Gastroesophageal sphincter (tissue), 4 donors: ENCODE data around the gene TBL1XR1. TPM values are rescaled to one million over a fixed set of nuclear protein-coding genes. Genes with fewer than 3 reads are reported as not detected.

ENCODE experiments used
- ATAC-seq: fragments of 150-250 bp; one replicate; pipeline ENCODE4 v1.9.1; 2016; ENCODE audit warnings: mild to moderate bottlenecking, moderate library complexity
- H3K27ac ChIP-seq, 4 donors: fragments of 200-600 bp; sonication (generic) in 3 of 4; 1 replicate in 3 of 4; 2 replicates in 1 of 4; pipeline ENCODE4 v1.5.1; 2016 to 2019
- H3K27me3 ChIP-seq: fragments of 200-600 bp; sonication (generic); one replicate; pipeline ENCODE4 v1.5.1; 2019
- H3K36me3 ChIP-seq, 2 donors: fragments of 200-600 bp; sonication (generic); one replicate each; pipeline ENCODE4 v1.5.1; 2019; ENCODE audit warnings: control low read depth in 1 of 2
- H3K4me1 ChIP-seq, 3 donors: fragments of 200-600 bp; sonication (generic); 1 replicate in 2 of 3; 2 replicates in 1 of 3; pipeline ENCODE4 v1.5.1; 2016 to 2019; ENCODE audit warnings: control low read depth in 2 of 3
- H3K4me3 ChIP-seq, 2 donors: fragments of 200-600 bp; sonication (generic); one replicate each; pipeline ENCODE4 v1.5.1; 2019; ENCODE audit warnings: mild to moderate bottlenecking in 1 of 2, moderate library complexity in 1 of 2
- H3K9me3 ChIP-seq, 3 donors: fragments of 200-600 bp; sonication (generic); one replicate each; pipeline ENCODE4 v1.5.1; 2017 to 2019; ENCODE audit warnings: control low read depth in 2 of 3
- EP300 ChIP-seq: sonication (generic); formaldehyde crosslinking; IDR thresholded peaks from one replicate; pipeline ENCODE4 v1.6.1; 2017; ENCODE audit warnings: antibody characterized with exemption, mild to moderate bottlenecking
- POLR2A ChIP-seq, 2 donors: fragments of 450-650 bp; IDR thresholded peaks; one replicate each; pipeline ENCODE4 v1.6.1; 2017; ENCODE audit warnings: antibody characterized with exemption in 2 of 2, mild to moderate bottlenecking in 2 of 2, moderate library complexity in 1 of 2
- POLR2AphosphoS5 ChIP-seq: sonication (generic); formaldehyde crosslinking; IDR thresholded peaks from one replicate; pipeline ENCODE4 v1.6.1; 2017; ENCODE audit warnings: antibody characterized with exemption
- WGBS, 2 donors: methylation state at CpG; one replicate each; pipeline ENCODE4 v1.1.5; 2018; ENCODE audit warnings: low coverage in 1 of 2; 5-methylcytosine and 5-hydroxymethylcytosine counted together
- total RNA-seq, 4 donors: library from RNA; depleted of rRNA; stranded (reverse); fragments of >200 nt; gene quantifications; one replicate each; pipeline ENCODE4 v1.1.0, GENCODE V29; 2016
- TF ChIP-seq, protein P1 (sequence below), 4 experiments: fragments of 200-600 bp in 2 of 4; fragments of 450-650 bp in 2 of 4; sonication (generic) in 1 of 4; IDR thresholded peaks; one replicate each; pipeline ENCODE4 v1.5.1; 2017 to 2019; ENCODE audit warnings: antibody characterized with exemption in 4 of 4, mild to moderate bottlenecking in 2 of 4, moderate library complexity in 2 of 4

Gene TBL1XR1
- total RNA-seq, 4 donors from 2014 or later: 91.1 to 126 (median 97.4) TPM

DNA sequence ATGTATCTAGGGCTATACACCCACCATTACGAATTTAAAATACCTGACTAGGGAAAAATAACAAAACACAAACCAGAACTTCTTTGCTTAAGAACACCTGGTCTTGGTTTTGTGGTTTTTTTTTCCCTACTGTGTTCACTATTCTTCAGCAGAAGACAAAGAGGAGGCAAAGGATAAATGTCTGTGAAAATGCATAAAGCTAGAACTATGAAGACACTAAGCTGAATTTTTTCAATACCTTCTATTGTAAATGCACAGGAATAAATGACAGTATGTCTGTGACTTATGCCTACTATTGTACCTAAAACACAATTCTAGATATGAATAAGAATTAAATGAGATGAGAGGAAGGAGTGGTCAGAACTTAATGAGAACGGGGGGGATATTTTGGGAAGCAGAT lies 86.9 kb downstream of the TBL1XR1 start:
- Histone ChIP-seq H3K4me1 (peaks cover 0 to 59% (median 4%) of the 10 kb centered on the region in 3 donors), H3K27me3 (no peaks in the 10 kb centered on the region), H3K9me3 (no peaks in the 10 kb centered on the region), H3K4me3 (no peak overlapping the region), H3K27ac (no peak overlapping the region), H3K36me3 (no peaks in the 10 kb centered on the region)
- TF ChIP-seq POLR2AphosphoS5: no peak
- TF ChIP-seq, protein P1, sequence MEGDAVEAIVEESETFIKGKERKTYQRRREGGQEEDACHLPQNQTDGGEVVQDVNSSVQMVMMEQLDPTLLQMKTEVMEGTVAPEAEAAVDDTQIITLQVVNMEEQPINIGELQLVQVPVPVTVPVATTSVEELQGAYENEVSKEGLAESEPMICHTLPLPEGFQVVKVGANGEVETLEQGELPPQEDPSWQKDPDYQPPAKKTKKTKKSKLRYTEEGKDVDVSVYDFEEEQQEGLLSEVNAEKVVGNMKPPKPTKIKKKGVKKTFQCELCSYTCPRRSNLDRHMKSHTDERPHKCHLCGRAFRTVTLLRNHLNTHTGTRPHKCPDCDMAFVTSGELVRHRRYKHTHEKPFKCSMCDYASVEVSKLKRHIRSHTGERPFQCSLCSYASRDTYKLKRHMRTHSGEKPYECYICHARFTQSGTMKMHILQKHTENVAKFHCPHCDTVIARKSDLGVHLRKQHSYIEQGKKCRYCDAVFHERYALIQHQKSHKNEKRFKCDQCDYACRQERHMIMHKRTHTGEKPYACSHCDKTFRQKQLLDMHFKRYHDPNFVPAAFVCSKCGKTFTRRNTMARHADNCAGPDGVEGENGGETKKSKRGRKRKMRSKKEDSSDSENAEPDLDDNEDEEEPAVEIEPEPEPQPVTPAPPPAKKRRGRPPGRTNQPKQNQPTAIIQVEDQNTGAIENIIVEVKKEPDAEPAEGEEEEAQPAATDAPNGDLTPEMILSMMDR (IDR thresholded peaks at IDR 0.05): no peak
- TF ChIP-seq POLR2A (IDR thresholded peaks at IDR 0.05): no peak
- no peak for TF ChIP-seq EP300
- ATAC-seq: no peak
- 36 to 62% methylated on average over 1 to 2 of the region's 2 CpGs for WGBS, 2 donors

DNA sequence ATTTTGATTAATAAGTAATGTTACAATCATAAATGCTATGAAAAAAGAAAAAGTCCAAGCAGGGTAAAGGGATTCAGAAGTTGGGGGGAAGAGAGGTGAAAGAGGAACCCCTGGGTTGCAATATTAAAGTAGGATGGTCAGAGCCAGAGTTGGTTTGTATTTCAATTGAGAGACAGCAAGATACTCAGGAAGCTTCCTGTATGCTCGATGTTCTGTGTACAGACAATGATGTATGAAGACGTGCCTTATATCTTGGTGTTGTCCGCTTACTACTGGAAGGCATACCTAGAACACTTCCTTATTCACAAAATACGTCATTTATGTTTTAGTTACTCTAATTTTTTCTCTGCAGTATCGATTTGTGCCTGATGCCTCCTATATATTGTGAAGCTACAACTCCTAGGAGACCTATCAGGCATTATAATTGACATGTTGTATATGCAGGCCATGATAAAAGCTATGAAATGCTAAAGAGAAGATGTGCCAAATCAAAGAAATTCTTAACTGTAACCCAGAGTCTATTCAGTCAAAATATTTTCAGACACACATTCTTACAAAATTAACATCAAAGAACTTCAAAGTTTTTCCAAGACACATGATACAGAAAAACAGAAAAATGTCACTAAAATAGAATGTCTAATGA lies 87.5 kb downstream of the TBL1XR1 start:
- Histone ChIP-seq H3K27me3 (no peaks in the 10 kb centered on the region), H3K4me3 (no peak overlapping the region), H3K9me3 (no peaks in the 10 kb centered on the region), H3K27ac (no peak overlapping the region), H3K36me3 (no peaks in the 10 kb centered on the region), H3K4me1 (peaks cover 0 to 61% (median 6%) of the 10 kb centered on the region in 3 donors)
- no peak for ATAC-seq
- TF ChIP-seq, protein P1 (IDR thresholded peaks at IDR 0.05): no peak
- TF ChIP-seq POLR2AphosphoS5 (no peak), EP300 (no peak), POLR2A (IDR thresholded peaks at IDR 0.05) (no peak)
- 75 to 81% methylated on average over 5 of the region's 5 CpGs for WGBS, 2 donors

DNA sequence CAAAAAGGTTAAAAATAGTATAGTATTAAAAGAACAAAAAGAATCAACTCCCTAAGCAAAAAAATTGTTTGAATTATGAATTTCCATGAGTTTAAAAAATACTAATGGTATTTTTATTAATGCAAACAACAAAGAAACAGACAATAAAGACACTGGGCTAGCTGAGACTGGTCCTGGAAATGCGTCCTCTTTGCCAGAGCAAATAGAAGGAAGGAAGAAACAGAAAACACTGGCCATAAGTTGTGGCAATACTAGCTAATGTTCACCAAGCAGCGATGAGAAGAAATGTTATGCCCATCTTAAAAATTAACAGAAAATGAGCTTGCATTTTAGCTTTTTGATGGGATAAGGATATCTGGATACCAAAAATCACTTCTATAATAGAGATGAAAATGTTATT lies 88.6 kb downstream of the TBL1XR1 start:
- no peak for TF ChIP-seq POLR2A (IDR thresholded peaks at IDR 0.05)
- no peak for TF ChIP-seq EP300
- TF ChIP-seq POLR2AphosphoS5: no peak
- TF ChIP-seq, protein P1 (IDR thresholded peaks at IDR 0.05): no peak
- 64 to 73% methylated on average over 2 of the region's 2 CpGs for WGBS, 2 donors
- no peak overlapping the region for H3K4me3 ChIP-seq
- no peaks in the 10 kb centered on the region for H3K9me3 ChIP-seq
- ATAC-seq: no peak
- H3K36me3 ChIP-seq: no peaks in the 10 kb centered on the region
- H3K4me1 ChIP-seq: peaks cover 0 to 73% (median 10%) of the 10 kb centered on the region in 3 donors
- H3K27ac ChIP-seq: no peak overlapping the region
- H3K27me3 ChIP-seq: no peaks in the 10 kb centered on the region

DNA sequence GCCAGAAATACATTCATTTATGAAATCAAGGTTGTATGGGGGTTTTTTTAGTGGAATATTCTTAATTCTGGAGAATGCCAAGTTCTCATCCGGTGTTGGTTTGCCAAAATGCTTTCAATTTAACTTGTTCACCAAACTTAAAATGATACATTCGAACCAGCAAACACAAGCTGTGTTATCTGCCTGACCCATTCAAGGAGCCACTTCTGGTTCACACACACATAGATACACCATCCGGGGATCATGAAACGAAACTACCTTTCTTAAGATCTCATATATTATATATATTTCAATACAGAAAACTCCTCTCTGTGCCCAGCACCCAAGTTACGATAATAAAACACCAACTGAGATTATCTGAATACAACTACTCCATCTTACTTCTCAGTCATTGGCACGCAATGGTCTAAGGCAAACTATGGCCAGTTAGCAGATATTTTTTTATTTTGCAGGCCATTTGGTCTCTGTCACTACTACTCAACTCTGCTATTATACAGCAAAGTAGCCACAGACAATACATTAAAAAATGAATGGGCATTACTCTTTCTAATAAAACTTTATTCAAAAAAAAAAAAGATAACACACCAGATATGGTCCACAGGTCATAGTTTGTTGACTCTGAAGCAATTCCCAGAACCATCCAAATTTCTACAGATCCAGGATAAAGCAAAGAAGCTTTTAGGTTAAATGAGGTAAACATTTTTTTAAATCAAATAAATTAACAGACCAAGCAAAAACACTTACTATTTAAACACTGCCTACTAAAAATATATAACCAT lies 89.6 kb downstream of the TBL1XR1 start:
- peaks cover 0 to 83% (median 10%) of the 10 kb centered on the region in 3 donors for H3K4me1 ChIP-seq
- TF ChIP-seq, protein P1 (IDR thresholded peaks at IDR 0.05): no peak
- TF ChIP-seq POLR2A (IDR thresholded peaks at IDR 0.05) (no peak), POLR2AphosphoS5 (no peak), EP300 (no peak)
- WGBS, 2 donors: 83 to 85% methylated on average over 6 of the region's 6 CpGs
- ATAC-seq: no peak
- no peak overlapping the region for H3K27ac ChIP-seq
- no peak overlapping the region for H3K4me3 ChIP-seq
- no peaks in the 10 kb centered on the region for H3K9me3 ChIP-seq
- no peaks in the 10 kb centered on the region for H3K36me3 ChIP-seq
- H3K27me3 ChIP-seq: no peaks in the 10 kb centered on the region
